H1 (cell line): ENCODE results near the gene ZNF546. TPM values are rescaled to one million over a fixed set of nuclear protein-coding genes. Genes with fewer than 3 reads are reported as not detected.

Source experiments
- CBX5 ChIP-seq: fragments of 300-800, 300-1000 bp; sonication (generic); IDR thresholded peaks from 2 replicates; pipeline ENCODE4 v1.7.1; 2016; ENCODE audit warnings: antibody characterized with exemption, low read length, low read depth
- CBX8 ChIP-seq: fragments of 300-800, 300-1000 bp; sonication (generic); IDR thresholded peaks from 2 replicates; pipeline ENCODE4 v1.7.1; 2016; ENCODE audit warnings: low read depth, low read length, borderline replicate concordance
- CHD2 ChIP-seq: IDR thresholded peaks from 2 replicates; pipeline ENCODE4 v1.6.1; 2012; ENCODE audit warnings: low read length, improper control_type of control experiment
- CREB1 ChIP-seq: IDR thresholded peaks from 2 replicates; pipeline ENCODE4 v1.6.1; 2012; ENCODE audit warnings: inconsistent platforms
- CTBP2 ChIP-seq: IDR thresholded peaks from 2 replicates; pipeline ENCODE4 v1.7.0; 2011; ENCODE audit warnings: borderline replicate concordance, mild to moderate bottlenecking, moderate library complexity, mixed read lengths, low read length; ENCODE audit not compliant: insufficient read depth, insufficient read length
- E2F6 ChIP-seq: IDR thresholded peaks from 2 replicates; pipeline ENCODE4 v1.6.1; 2012; ENCODE audit warnings: inconsistent platforms
- HDAC2 ChIP-seq, 2 experiments: fragments of 300-600 bp in 1 of 2; sonication (generic) in 1 of 2; IDR thresholded peaks; 2 replicates each; pipeline ENCODE4 v1.6.1; 2011 to 2012; ENCODE audit warnings: low read depth in 2 of 2, low read length in 2 of 2, mild to moderate bottlenecking in 2 of 2, moderate library complexity in 2 of 2, borderline replicate concordance in 1 of 2, inconsistent platforms in 1 of 2
- HDAC6 ChIP-seq: IDR thresholded peaks from one replicate; pipeline ENCODE4 v1.7.1; 2012; ENCODE audit warnings: low read depth, mild to moderate bottlenecking, inconsistent platforms, low read length, moderate library complexity
- JUN ChIP-seq: IDR thresholded peaks from 2 replicates; pipeline ENCODE4 v1.6.1; 2011; ENCODE audit warnings: low read depth, mild to moderate bottlenecking, improper control_type of control experiment, low read length
- KDM1A ChIP-seq: fragments of 200-600, 300-600 bp; sonication (generic); IDR thresholded peaks from 2 replicates; pipeline ENCODE4 v1.7.1; 2016; ENCODE audit warnings: mild to moderate bottlenecking, low read length, borderline replicate concordance
- KDM4A ChIP-seq: IDR thresholded peaks from one replicate; pipeline ENCODE4 v1.7.1; 2012; ENCODE audit warnings: low read depth, mild to moderate bottlenecking, moderate library complexity, low read length, inconsistent platforms; ENCODE audit not compliant: severe bottlenecking
- KDM5A ChIP-seq: fragments of 200-600 bp; IDR thresholded peaks from 2 replicates; pipeline ENCODE4 v1.7.1; 2012; ENCODE audit warnings: mild to moderate bottlenecking, low read length, inconsistent platforms, mixed read lengths
- POLR2A ChIP-seq, 2 experiments: IDR thresholded peaks; 1 replicate in 1 of 2; 2 replicates in 1 of 2; pipeline ENCODE4 v1.6.1; 2011; ENCODE audit warnings: low read depth in 2 of 2, low read length in 2 of 2, mild to moderate bottlenecking in 2 of 2; ENCODE audit errors: control extremely low read depth in 1 of 2
- RAD21 ChIP-seq, 2 experiments: IDR thresholded peaks in 1 of 2; conservative IDR thresholded peaks in 1 of 2; 2 replicates each; pipeline ENCODE4 v1.6.1; 2011; ENCODE audit warnings: low read depth in 2 of 2, low read length in 2 of 2, improper control_type of control experiment in 1 of 2, inconsistent platforms in 1 of 2, mild to moderate bottlenecking in 1 of 2, moderate library complexity in 1 of 2
- SAP30 ChIP-seq: fragments of 300-600 bp; sonication (generic); IDR thresholded peaks from 2 replicates; pipeline ENCODE4 v1.7.1; 2012; ENCODE audit warnings: low read length, moderate library complexity, mild to moderate bottlenecking, inconsistent platforms; ENCODE audit not compliant: insufficient read depth, insufficient replicate concordance
- SIX5 ChIP-seq: IDR thresholded peaks from 2 replicates; pipeline ENCODE4 v1.6.1; 2011; ENCODE audit warnings: mild to moderate bottlenecking, low read depth, low read length
- SRF ChIP-seq: IDR thresholded peaks from 2 replicates; pipeline ENCODE4 v1.6.1; 2011; ENCODE audit warnings: mild to moderate bottlenecking, low read depth, low read length, moderate library complexity
- TAF7 ChIP-seq: optimal IDR thresholded peaks from 2 replicates; pipeline ENCODE3; 2011; ENCODE audit warnings: low read depth, mild to moderate bottlenecking, inconsistent platforms, low read length, moderate library complexity, borderline replicate concordance
- TBP ChIP-seq: IDR thresholded peaks from 2 replicates; pipeline ENCODE4 v1.6.1; 2011; ENCODE audit warnings: low read depth, low read length, improper control_type of control experiment
- TCF12 ChIP-seq: IDR thresholded peaks from 2 replicates; pipeline ENCODE4 v1.6.1; 2011; ENCODE audit warnings: low read depth, mild to moderate bottlenecking, low read length
- YY1 ChIP-seq: IDR thresholded peaks from 2 replicates; pipeline ENCODE4 v1.6.1; 2011; ENCODE audit warnings: low read depth, mild to moderate bottlenecking, low read length
- ZNF274 ChIP-seq: IDR thresholded peaks from 2 replicates; pipeline ENCODE4 v1.7.0; 2012; ENCODE audit warnings: low read length, borderline replicate concordance; ENCODE audit errors: extremely low read depth
- polyA plus RNA-seq, 7 experiments: library from polyadenylated mRNA; depleted of rRNA in 3 of 7; stranded (reverse) in 5 of 7; unstranded in 2 of 7; fragments of >200 nt in 5 of 7; fragments of 200-250 nt in 2 of 7; gene quantifications; 1 replicate in 5 of 7; 2 replicates in 1 of 7; 4 replicates in 1 of 7; pipeline versions ENCODE4 v1.2.1 to v1.2.3, GENCODE V29; 2011 to 2013; ENCODE audit warnings: missing spikeins in 2 of 7, mixed read lengths in 2 of 7
- total RNA-seq: library from RNA; stranded (reverse); fragmentation: NEBNext Ultra II Directional; extraction: Animal tissue kit (Norgen Biotek cat#: 25700); gene quantifications from 2 replicates; pipeline ENCODE4 v1.2.1, GENCODE V29; 2021

Gene ZNF546
- total and polyA plus RNA-seq, 2 of the 8 experiments (the other 6 are each of a cell fraction or from before 2014, with no cell fraction given) = 0.21 to 1.1 TPM

DNA sequence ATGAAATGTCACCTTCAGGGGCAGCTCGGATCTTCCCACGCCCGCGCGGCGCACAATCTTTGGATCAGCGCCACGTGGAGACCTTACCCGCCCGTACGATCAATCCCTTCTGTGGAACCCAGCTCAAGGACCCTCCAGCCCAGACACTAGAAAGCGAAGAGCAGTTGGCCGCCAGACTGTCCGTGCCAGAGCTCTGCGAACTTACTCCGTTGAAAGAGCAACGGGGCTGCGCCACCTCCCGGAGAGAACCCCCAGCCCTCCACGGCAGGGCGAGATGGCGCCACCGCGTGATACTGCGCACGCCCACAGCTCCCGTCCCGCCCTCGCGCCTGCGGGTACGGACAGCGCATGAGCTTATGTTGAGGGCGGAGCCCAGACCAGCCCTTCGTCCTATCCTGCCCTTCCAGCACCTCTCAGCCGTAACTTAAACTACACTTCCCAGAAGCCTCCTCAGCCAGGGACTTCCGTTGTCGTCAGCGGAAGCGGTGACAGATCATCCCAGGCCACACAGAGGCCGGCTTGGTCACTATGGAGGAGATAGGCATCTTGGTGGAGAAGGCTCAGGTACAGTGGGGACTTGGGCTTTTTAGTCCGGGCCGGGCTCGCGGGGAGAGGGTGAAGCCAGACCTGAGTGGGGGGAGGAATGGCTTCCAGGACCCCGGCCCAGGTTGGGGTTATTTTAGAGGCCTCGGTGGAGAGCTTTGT lies 26.0 kb upstream of the ZNF546 start, which contains the start of gene PSMC4 (continued):
- TF ChIP-seq SRF (no peak; the same call in 1 of the 2 replicates), TBP (peak; percentile 66), SIX5 (peak; percentile 81), KDM1A (no peak), HDAC6 (no peak), POLR2A (IDR thresholded peaks at IDR 0.05; ENCODE audit: control extremely low read depth in 1 of 2, low read depth in 2 of 2, low read length in 2 of 2) (peak; percentile 80 to 82), CHD2 (no peak), ZNF274 (no peak), HDAC2 (IDR thresholded peaks at IDR 0.05; ENCODE audit: borderline replicate concordance in 1 of 2, low read depth in 2 of 2, low read length in 2 of 2) (peak; percentile 89 to 96; a peak in 2 of 4 replicates), TCF12 (no peak), SAP30 (peak; percentile 27), TAF7 (peak; percentile 61), RAD21 (IDR thresholded peaks at IDR 0.05 in 1 of 2, conservative IDR thresholded peaks at IDR 0.05 in 1 of 2; ENCODE audit: low read depth in 2 of 2, low read length in 2 of 2) (peak; percentile 57 to 63), KDM4A (peak; percentile 54), KDM5A (peak; percentile 73), CREB1 (peak; percentile 91), JUN (no peak), CTBP2 (no peak), CBX5 (no peak), CBX8 (no peak), E2F6 (peak; percentile 89), YY1 (peak; percentile 84)
